Small intestine (tissue), 7 donors: ENCODE results near the gene SLC18B1. TPM values are rescaled to one million over a fixed set of nuclear protein-coding genes. Genes with fewer than 3 reads are reported as not detected.

Experiments
- DNase-seq, 2 donors: peaks; one replicate each; pipeline versions ENCODE4 v3.0.0 to v3.0.0-alpha.2; 2013
- FAIRE-seq: peaks from 2 replicates; lab custom pipeline; 2012; peaks lifted over from hg19 to GRCh38; lab: Jason Lieb, UNC
- H3K27ac ChIP-seq, 3 donors: one replicate each; pipeline ENCODE4 v1.5.1; 2013; ENCODE audit warnings: low read length in 2 of 3, mild to moderate bottlenecking in 2 of 3, control low read depth in 1 of 3, inconsistent platforms in 1 of 3, low read depth in 1 of 3, moderate library complexity in 1 of 3
- H3K27me3 ChIP-seq, 3 donors: one replicate each; pipeline ENCODE4 v1.6.1; 2013; ENCODE audit warnings: low read length in 3 of 3, inconsistent platforms in 1 of 3; ENCODE audit not compliant: control insufficient read depth in 3 of 3, insufficient read depth in 3 of 3
- H3K36me3 ChIP-seq, 3 donors: one replicate each; pipeline ENCODE4 v1.6.1; 2013; ENCODE audit warnings: low read length in 3 of 3, inconsistent platforms in 1 of 3, low read depth in 1 of 3, mild to moderate bottlenecking in 1 of 3, moderate library complexity in 1 of 3; ENCODE audit not compliant: control insufficient read depth in 3 of 3, insufficient read depth in 2 of 3
- H3K4me1 ChIP-seq, 3 donors: one replicate each; pipeline ENCODE4 v1.6.1; 2013; ENCODE audit warnings: low read length in 2 of 3, inconsistent platforms in 1 of 3, low read depth in 1 of 3, mild to moderate bottlenecking in 1 of 3, moderate library complexity in 1 of 3; ENCODE audit not compliant: control insufficient read depth in 3 of 3, insufficient read depth in 2 of 3
- H3K4me3 ChIP-seq, 3 donors: one replicate each; pipeline ENCODE4 v1.5.1; 2013; ENCODE audit warnings: low read length in 3 of 3, control low read depth in 1 of 3, inconsistent platforms in 1 of 3, low read depth in 1 of 3, mild to moderate bottlenecking in 1 of 3, moderate library complexity in 1 of 3
- H3K9me3 ChIP-seq, 2 donors: one replicate each; pipeline ENCODE4 v1.6.1; 2013; ENCODE audit warnings: low read depth in 1 of 2, low read length in 1 of 2; ENCODE audit not compliant: control insufficient read depth in 2 of 2, insufficient read depth in 1 of 2
- WGBS, 3 donors: extraction: QIAGEN DNeasy Blood & Tissue Kit; methylation state at CpG; one replicate each; pipeline ENCODE4 v1.1.7; 2013; 5-methylcytosine and 5-hydroxymethylcytosine counted together
- polyA plus RNA-seq, 4 donors: library from polyadenylated mRNA; stranded (reverse) in 3 of 4; unstranded in 1 of 4; fragments of 200-250 nt in 3 of 4; fragments of 120-200 nt in 1 of 4; gene quantifications; one replicate each; pipeline versions ENCODE4 v1.2.1 to v1.2.3, GENCODE V29; 2013
- donor health status: healthy with polysubstance abuse.
- donor health status: control.
- donor health status: control.
- donor health status: Bipolar disorder and iron deficiency.
- donor health status: healthy.

The SLC18B1 gene
- polyA plus RNA-seq, 4 donors: 6.2 to 23.0 (median 15.0) TPM

GRCh38 chr6:132819405-132820161 lies 21.1 kb upstream of the SLC18B1 start:
- DNase-seq (no peak), FAIRE-seq (no peak)
- H3K27ac ChIP-seq: no peak overlapping the region
- peaks cover 15 to 20% (median 17%) of the 10 kb centered on the region in 3 donors for H3K36me3 ChIP-seq
- 67 to 92% (median 90%) methylated on average over 4 of the region's 4 CpGs for WGBS, 3 donors
- no peaks in the 10 kb centered on the region for H3K27me3 ChIP-seq
- no peak overlapping the region for H3K4me3 ChIP-seq
- H3K4me1 ChIP-seq: peaks cover 4 to 10% (median 9%) of the 10 kb centered on the region in 3 donors
- no peaks in the 10 kb centered on the region for H3K9me3 ChIP-seq

- H3K27me3 ChIP-seq: no peaks in the 10 kb centered on the region
- peaks cover 4 to 10% (median 9%) of the 10 kb centered on the region in 3 donors for H3K4me1 ChIP-seq
- whole genome bisulfite sequencing, 3 donors: 58 to 72% (median 68%) methylated on average over 6 of the region's 6 CpGs
- H3K4me3 ChIP-seq: no peak overlapping the region
- FAIRE-seq: no peak
- H3K36me3 ChIP-seq: peaks cover 15 to 20% (median 17%) of the 10 kb centered on the region in 3 donors
- H3K27ac ChIP-seq: no peak overlapping the region
- no peak for DNase-seq
- no peaks in the 10 kb centered on the region for H3K9me3 ChIP-seq
Measured at GRCh38 chr6:132818404-132819359, 20.2 kb upstream of the SLC18B1 start.

GRCh38 chr6:132817554-132818403 lies 19.3 kb upstream of the SLC18B1 start:
- no peak for DNase-seq
- H3K4me1 ChIP-seq: peaks cover 4 to 10% (median 9%) of the 10 kb centered on the region in 3 donors
- no peak for FAIRE-seq
- peaks cover 15 to 20% (median 17%) of the 10 kb centered on the region in 3 donors for H3K36me3 ChIP-seq
- H3K27me3 ChIP-seq: no peaks in the 10 kb centered on the region
- WGBS, 3 donors: 86 to 90% (median 87%) methylated on average over 10 of the region's 10 CpGs
- H3K27ac ChIP-seq: peak overlapping the region in 1 of 3 donors; percentile 4
- H3K4me3 ChIP-seq: no peak overlapping the region
- H3K9me3 ChIP-seq: no peaks in the 10 kb centered on the region

GRCh38 chr6:132816660-132817059 lies 18.2 kb upstream of the SLC18B1 start:
- Histone ChIP-seq H3K9me3 (no peaks in the 10 kb centered on the region), H3K36me3 (peaks cover 15 to 20% (median 17%) of the 10 kb centered on the region in 3 donors), H3K27ac (no peak overlapping the region), H3K4me3 (peak overlapping the region in 1 of 3 donors; percentile 99), H3K4me1 (peaks cover 4 to 10% (median 9%) of the 10 kb centered on the region in 3 donors), H3K27me3 (no peaks in the 10 kb centered on the region)
- FAIRE-seq (no peak), DNase-seq (no peak)
- WGBS, 3 donors: 35 to 48% (median 37%) methylated on average over 4 of the region's 4 CpGs

- peaks cover 4 to 10% (median 9%) of the 10 kb centered on the region in 3 donors for H3K4me1 ChIP-seq
- no peaks in the 10 kb centered on the region for H3K9me3 ChIP-seq
- H3K36me3 ChIP-seq: peaks cover 15 to 20% (median 17%) of the 10 kb centered on the region in 3 donors
- H3K4me3 ChIP-seq: peak overlapping the region; percentile 77 to 99 (median 85)
- no peaks in the 10 kb centered on the region for H3K27me3 ChIP-seq
- FAIRE-seq (no peak), DNase-seq (peak in 1 of 2 donors; percentile 6)
- WGBS, 3 donors: 0 to 1% (median 0%) methylated on average over 27 of the region's 27 CpGs
- H3K27ac ChIP-seq: peak overlapping the region; percentile 40 to 75 (median 44)
Measured at GRCh38 chr6:132814716-132815570, 16.5 kb upstream of the SLC18B1 start.

GRCh38 chr6:132813173-132813856 lies 14.9 kb upstream of the SLC18B1 start:
- Histone ChIP-seq H3K27me3 (no peaks in the 10 kb centered on the region), H3K9me3 (no peaks in the 10 kb centered on the region), H3K36me3 (peaks cover 9 to 18% (median 12%) of the 10 kb centered on the region in 3 donors), H3K4me1 (peaks cover 4 to 10% (median 9%) of the 10 kb centered on the region in 3 donors), H3K4me3 (peak overlapping the region; percentile 48 to 84 (median 70)), H3K27ac (peak overlapping the region; percentile 90 to 97 (median 94))
- DNase-seq: peak in 1 of 2 donors; percentile 80
- no peak for FAIRE-seq
- WGBS, 3 donors: 0 to 1% (median 0%) methylated on average over 27 of the region's 27 CpGs

GRCh38 chr6:132812756-132813172 lies 14.3 kb upstream of the SLC18B1 start:
- Histone ChIP-seq H3K4me3 (peak overlapping the region; percentile 48 to 84 (median 70)), H3K4me1 (peaks cover 4 to 10% (median 9%) of the 10 kb centered on the region in 3 donors), H3K36me3 (peaks cover 4 to 13% (median 7%) of the 10 kb centered on the region in 3 donors), H3K27ac (peak overlapping the region; percentile 90 to 97 (median 94)), H3K9me3 (no peaks in the 10 kb centered on the region), H3K27me3 (no peaks in the 10 kb centered on the region)
- DNase-seq (peak in 1 of 2 donors; percentile 82), FAIRE-seq (no peak)
- WGBS, 3 donors: 0 to 1% (median 1%) methylated on average over 5 of the region's 5 CpGs
